ENCODE measurements around the gene RNF4. TPM values are rescaled to one million over a fixed set of nuclear protein-coding genes. Genes with fewer than 3 reads are reported as not detected.
"Not testable (repeated sequence)": the region's sequence is repeated elsewhere in the genome, so short reads cannot be mapped to it uniquely, and the experiment has no call there.

RNF4 gene
- total RNA-seq, 1 donor from 2014 or later = 63.8 TPM

DNA sequence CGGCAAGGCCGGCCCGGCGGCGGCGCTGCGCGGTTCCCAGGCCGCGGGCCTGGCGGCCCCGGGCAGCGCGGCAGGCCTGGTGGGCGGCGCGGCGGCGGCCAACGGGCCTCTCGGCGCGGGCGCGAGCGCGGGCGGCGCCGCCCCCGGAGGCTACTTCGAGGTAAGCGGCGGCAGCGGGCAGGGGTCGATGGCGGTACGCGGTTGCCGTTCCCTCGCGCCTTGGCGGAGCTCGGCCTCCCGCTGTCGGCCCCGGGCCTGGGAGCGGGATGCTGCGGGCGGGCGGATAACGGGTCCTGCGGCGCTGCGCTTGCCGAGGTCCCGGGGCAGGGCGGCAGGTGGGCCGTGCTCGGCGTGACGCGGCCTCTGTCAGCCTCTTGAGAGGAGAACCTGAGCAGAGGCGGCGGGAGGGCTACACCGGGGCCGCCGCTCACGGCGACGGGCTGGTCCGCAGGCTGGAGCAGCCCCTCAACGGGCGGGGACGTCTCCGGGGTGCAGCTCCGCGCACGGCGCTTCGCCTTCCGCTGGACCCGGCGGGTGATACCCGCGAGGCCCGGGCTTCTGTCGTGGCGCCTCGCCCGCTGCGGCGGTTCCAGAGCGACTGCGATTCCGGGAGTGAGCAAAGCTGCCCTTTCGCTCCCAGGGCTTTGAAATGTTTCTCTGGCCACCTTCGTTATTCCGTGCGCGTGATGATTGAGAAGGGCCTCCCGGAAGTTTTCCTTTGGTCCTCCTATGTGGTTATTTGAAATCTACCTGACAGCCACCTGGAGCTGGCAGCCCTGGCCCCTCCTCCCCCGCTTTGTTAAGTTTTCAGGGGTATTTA, 68.3 kb downstream of the RNF4 start:
- H3K27ac Mint-ChIP-seq = peak overlapping the region; percentile 96
- peak overlapping the region; percentile 86 for H3K4me3 Mint-ChIP-seq
- DNase-seq (ENCODE audit: low spot score in 2 of 2, unreplicated experiment in 2 of 2) = peak; percentile 45 to 71
- TF ChIP-seq, protein P1, sequence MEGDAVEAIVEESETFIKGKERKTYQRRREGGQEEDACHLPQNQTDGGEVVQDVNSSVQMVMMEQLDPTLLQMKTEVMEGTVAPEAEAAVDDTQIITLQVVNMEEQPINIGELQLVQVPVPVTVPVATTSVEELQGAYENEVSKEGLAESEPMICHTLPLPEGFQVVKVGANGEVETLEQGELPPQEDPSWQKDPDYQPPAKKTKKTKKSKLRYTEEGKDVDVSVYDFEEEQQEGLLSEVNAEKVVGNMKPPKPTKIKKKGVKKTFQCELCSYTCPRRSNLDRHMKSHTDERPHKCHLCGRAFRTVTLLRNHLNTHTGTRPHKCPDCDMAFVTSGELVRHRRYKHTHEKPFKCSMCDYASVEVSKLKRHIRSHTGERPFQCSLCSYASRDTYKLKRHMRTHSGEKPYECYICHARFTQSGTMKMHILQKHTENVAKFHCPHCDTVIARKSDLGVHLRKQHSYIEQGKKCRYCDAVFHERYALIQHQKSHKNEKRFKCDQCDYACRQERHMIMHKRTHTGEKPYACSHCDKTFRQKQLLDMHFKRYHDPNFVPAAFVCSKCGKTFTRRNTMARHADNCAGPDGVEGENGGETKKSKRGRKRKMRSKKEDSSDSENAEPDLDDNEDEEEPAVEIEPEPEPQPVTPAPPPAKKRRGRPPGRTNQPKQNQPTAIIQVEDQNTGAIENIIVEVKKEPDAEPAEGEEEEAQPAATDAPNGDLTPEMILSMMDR (IDR thresholded peaks at IDR 0.05; ENCODE audit: unreplicated experiment) = no peak
- no peaks in the 10 kb centered on the region for H3K27me3 Mint-ChIP-seq (ENCODE audit: low read depth)
- peaks cover 15% of the 10 kb centered on the region for H3K4me1 Mint-ChIP-seq
- no peaks in the 10 kb centered on the region for H3K9me3 Mint-ChIP-seq
- no peaks in the 10 kb centered on the region for H3K36me3 Mint-ChIP-seq

- H3K4me3 Mint-ChIP-seq; H3K9me3 Mint-ChIP-seq; H3K27me3 Mint-ChIP-seq (ENCODE audit: low read depth); H3K27ac Mint-ChIP-seq; H3K4me1 Mint-ChIP-seq; DNase-seq (ENCODE audit: low spot score in 2 of 2, unreplicated experiment in 2 of 2): not testable (repeated sequence)
- peaks cover 11% of the 10 kb centered on the region for H3K36me3 Mint-ChIP-seq
Observed at GRCh38 chr4:2543580-2544191, 74.8 kb downstream of the RNF4 start.

DNA sequence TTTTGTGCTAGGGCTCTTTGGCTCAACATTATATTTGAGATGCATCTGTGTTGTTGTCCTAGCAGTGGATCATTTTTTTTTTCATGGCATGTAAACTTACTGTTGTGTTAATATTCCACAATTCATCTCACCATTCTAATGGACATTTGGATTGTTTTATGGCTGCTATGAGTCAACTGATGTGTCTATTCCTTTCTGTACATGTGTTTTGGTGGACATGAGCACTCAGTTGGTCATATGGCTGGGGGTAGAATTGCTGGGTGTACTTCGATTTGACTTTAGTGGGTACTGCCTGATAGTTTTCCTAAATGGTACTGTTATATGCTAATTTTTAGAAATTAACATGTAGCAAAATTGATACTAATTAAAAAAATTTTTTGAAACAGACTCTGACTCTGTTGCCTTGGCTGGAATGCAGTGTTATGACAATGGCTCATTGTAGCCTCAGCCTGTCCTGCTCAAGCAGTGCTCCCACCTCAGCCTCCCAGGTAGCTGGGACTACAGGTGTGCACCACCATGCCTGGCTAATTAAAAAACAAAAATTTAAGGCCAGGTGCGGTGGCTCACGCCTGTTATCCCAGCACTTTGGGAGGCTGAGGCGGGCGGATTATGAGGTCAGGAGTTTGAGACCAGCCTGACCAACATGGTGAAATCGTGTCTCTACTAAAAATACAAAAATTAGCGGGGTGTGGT, 76.6 kb downstream of the RNF4 start:
- Mint-ChIP-seq H3K9me3 (peaks cover 5% of the 10 kb centered on the region), H3K27me3 (ENCODE audit: low read depth) (no peaks in the 10 kb centered on the region), H3K27ac (no peak overlapping the region), H3K4me3 (no peak overlapping the region), H3K36me3 (peaks cover 11% of the 10 kb centered on the region), H3K4me1 (no peaks in the 10 kb centered on the region)
- no peak for DNase-seq (ENCODE audit: low spot score in 2 of 2, unreplicated experiment in 2 of 2)
- TF ChIP-seq, protein P1 (IDR thresholded peaks at IDR 0.05; ENCODE audit: unreplicated experiment) = no peak

DNA sequence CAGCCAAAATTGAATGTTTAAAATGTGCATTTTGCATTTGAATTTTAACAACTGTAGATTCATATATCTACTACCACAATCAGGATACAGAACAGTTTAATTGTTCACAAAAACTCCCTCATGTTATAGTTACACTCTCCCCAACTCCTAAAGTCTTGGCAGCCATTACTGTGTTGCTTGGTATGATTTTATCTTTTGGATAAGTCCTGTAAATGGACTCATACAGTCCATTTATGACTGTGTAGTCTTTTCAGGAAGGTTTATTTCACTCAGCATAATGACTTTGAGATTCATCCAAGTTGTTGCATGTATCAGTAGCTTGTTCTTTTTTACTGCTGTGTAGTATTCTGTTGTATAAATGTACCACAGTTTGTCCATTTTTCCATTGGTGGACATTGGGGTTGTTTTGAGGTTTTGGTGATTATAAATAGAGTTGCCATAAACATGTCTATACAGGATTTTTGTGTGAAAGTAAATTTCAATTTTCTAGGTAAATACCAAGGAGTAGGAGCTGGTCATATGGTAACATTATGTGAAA, 77.4 kb downstream of the RNF4 start:
- Mint-ChIP-seq H3K4me1 (peaks cover 4% of the 10 kb centered on the region), H3K36me3 (peaks cover 11% of the 10 kb centered on the region), H3K27me3 (ENCODE audit: low read depth) (no peaks in the 10 kb centered on the region), H3K27ac (no peak overlapping the region), H3K9me3 (peaks cover 5% of the 10 kb centered on the region), H3K4me3 (no peak overlapping the region)
- TF ChIP-seq, protein P1 (IDR thresholded peaks at IDR 0.05; ENCODE audit: unreplicated experiment) = no peak
- DNase-seq (ENCODE audit: low spot score in 2 of 2, unreplicated experiment in 2 of 2) = no peak

GRCh38 chr4:2546961-2547691, 78.2 kb downstream of the RNF4 start:
- not testable (repeated sequence) for H3K27ac Mint-ChIP-seq; H3K9me3 Mint-ChIP-seq; H3K4me1 Mint-ChIP-seq; H3K4me3 Mint-ChIP-seq; H3K27me3 Mint-ChIP-seq (ENCODE audit: low read depth); DNase-seq (ENCODE audit: low spot score in 2 of 2, unreplicated experiment in 2 of 2)
- peaks cover 11% of the 10 kb centered on the region for H3K36me3 Mint-ChIP-seq

- H3K9me3 Mint-ChIP-seq = peaks cover 5% of the 10 kb centered on the region
- H3K4me1 Mint-ChIP-seq = peaks cover 6% of the 10 kb centered on the region
- no peak overlapping the region for H3K4me3 Mint-ChIP-seq
- H3K27ac Mint-ChIP-seq = peak overlapping the region; percentile 55
- TF ChIP-seq, protein P1 (IDR thresholded peaks at IDR 0.05; ENCODE audit: unreplicated experiment) = no peak
- DNase-seq (ENCODE audit: low spot score in 2 of 2, unreplicated experiment in 2 of 2) = no peak
- H3K36me3 Mint-ChIP-seq = peaks cover 4% of the 10 kb centered on the region
- H3K27me3 Mint-ChIP-seq (ENCODE audit: low read depth) = no peaks in the 10 kb centered on the region
Observed at GRCh38 chr4:2551118-2551517, 82.2 kb downstream of the RNF4 start.

All from mesothelial cell of epicardium (in vitro differentiated cells).